ENCODE measurements around the gene WNT9A. TPM values are rescaled to one million over a fixed set of nuclear protein-coding genes. Genes with fewer than 3 reads are reported as not detected.

WNT9A gene
- total RNA-seq, 6 donors from 2014 or later = 4.2 to 15.5 (median 10.9) TPM

DNA sequence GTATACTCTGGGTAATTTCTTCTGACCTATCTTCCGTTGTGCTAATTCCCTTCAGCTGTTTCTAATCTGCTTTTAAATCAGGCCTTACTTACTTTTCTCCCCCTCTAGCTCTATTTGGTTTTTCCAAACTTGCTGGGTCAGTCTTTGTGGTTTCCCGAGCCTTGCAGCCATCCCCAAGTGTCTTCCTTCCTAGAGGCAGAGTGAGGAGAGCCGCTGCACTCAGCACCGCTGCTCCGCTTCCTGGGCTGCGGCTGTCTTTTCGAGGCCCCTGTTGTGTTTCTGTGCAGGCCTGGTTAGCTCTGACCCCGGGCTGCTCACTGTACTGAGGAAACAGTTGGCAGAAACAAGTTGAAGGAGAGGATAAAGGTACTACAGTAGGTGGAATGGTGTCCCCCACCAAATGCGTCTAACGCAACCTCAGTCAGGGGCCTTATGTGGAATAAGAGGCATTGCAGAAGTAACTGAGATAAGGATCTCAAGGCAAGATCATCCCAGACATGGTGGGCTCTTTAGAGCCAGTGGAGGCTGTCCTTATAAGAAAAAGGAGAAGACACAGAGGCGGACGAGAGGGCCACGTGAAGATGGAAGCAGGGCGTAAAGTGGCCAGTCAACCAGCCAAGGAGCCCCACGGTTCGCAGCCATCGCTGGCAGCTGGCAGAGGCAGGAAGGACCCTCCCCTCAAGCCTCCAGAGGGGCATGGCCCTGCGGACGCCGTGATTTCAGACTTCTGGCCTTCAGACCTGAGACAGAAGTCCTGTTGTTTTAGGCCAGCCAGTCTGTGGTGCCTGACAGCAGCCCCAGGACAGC lies 10.5 kb downstream of the WNT9A start:
- TF ChIP-seq, protein P1, sequence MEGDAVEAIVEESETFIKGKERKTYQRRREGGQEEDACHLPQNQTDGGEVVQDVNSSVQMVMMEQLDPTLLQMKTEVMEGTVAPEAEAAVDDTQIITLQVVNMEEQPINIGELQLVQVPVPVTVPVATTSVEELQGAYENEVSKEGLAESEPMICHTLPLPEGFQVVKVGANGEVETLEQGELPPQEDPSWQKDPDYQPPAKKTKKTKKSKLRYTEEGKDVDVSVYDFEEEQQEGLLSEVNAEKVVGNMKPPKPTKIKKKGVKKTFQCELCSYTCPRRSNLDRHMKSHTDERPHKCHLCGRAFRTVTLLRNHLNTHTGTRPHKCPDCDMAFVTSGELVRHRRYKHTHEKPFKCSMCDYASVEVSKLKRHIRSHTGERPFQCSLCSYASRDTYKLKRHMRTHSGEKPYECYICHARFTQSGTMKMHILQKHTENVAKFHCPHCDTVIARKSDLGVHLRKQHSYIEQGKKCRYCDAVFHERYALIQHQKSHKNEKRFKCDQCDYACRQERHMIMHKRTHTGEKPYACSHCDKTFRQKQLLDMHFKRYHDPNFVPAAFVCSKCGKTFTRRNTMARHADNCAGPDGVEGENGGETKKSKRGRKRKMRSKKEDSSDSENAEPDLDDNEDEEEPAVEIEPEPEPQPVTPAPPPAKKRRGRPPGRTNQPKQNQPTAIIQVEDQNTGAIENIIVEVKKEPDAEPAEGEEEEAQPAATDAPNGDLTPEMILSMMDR (IDR thresholded peaks at IDR 0.05) = no peak
- TF ChIP-seq POLR2AphosphoS5 (IDR thresholded peaks at IDR 0.05) = no peak
- TF ChIP-seq EP300 (IDR thresholded peaks at IDR 0.05) = no peak
- no peak for TF ChIP-seq POLR2A (IDR thresholded peaks at IDR 0.05)
- 63 to 80% methylated on average over 20 of the region's 20 CpGs for WGBS, 2 donors
- Histone ChIP-seq H3K4me3 (no peak overlapping the region), H3K4me1 (no peaks in the 10 kb centered on the region), H3K27me3 (no peaks in the 10 kb centered on the region), H3K27ac (no peak overlapping the region), H3K36me3 (no peaks in the 10 kb centered on the region), H3K9me3 (no peaks in the 10 kb centered on the region)
- no peak for DNase-seq
- ATAC-seq (ENCODE audit: low FRiP score in 2 of 2) = no peak

DNA sequence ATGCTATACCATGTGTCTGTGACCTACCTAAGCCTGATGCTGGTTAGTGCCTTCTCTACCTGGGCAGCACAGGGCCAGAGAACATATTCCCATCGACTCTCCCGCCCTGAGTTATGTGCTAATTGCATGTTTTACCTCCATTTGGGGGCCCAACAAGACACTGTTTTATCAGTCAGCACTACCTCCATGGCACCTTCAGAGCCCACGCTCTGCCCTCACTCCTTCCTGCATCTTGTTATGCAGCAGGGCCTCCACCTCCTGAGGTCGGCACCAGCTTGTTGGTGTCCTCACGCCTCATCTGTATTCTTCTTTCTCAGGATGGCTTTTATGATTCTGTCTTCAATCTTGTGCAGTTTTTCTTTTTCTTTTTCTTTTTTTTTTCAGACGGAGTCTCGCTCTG lies 11.9 kb downstream of the WNT9A start:
- no peaks in the 10 kb centered on the region for H3K36me3 ChIP-seq
- WGBS, 2 donors = 94% methylated on average over 7 of the region's 7 CpGs
- no peak for DNase-seq
- ATAC-seq (ENCODE audit: low FRiP score in 2 of 2) = no peak
- H3K27ac ChIP-seq = no peak overlapping the region
- H3K4me3 ChIP-seq = no peak overlapping the region
- no peaks in the 10 kb centered on the region for H3K27me3 ChIP-seq
- no peaks in the 10 kb centered on the region for H3K9me3 ChIP-seq
- no peaks in the 10 kb centered on the region for H3K4me1 ChIP-seq
- no peak for TF ChIP-seq POLR2A (IDR thresholded peaks at IDR 0.05)
- no peak for TF ChIP-seq EP300 (IDR thresholded peaks at IDR 0.05)
- TF ChIP-seq POLR2AphosphoS5 (IDR thresholded peaks at IDR 0.05) = no peak
- TF ChIP-seq, protein P1 (IDR thresholded peaks at IDR 0.05) = no peak

- ATAC-seq (ENCODE audit: low FRiP score in 2 of 2) (peak; percentile 54 to 92), DNase-seq (no peak)
- WGBS, 2 donors = 58 to 62% methylated on average over 5 of the region's 5 CpGs
- TF ChIP-seq, protein P1 (IDR thresholded peaks at IDR 0.05) = no peak
- TF ChIP-seq POLR2A (IDR thresholded peaks at IDR 0.05) = no peak
- Histone ChIP-seq H3K27me3 (no peaks in the 10 kb centered on the region), H3K4me3 (no peak overlapping the region), H3K4me1 (no peaks in the 10 kb centered on the region), H3K9me3 (no peaks in the 10 kb centered on the region), H3K27ac (peak overlapping the region in 2 of 4 donors; percentile 17 to 55), H3K36me3 (no peaks in the 10 kb centered on the region)
These were observed 13.0 kb downstream of the WNT9A start for GRCh38 chr1:227934476-227935313.

DNA sequence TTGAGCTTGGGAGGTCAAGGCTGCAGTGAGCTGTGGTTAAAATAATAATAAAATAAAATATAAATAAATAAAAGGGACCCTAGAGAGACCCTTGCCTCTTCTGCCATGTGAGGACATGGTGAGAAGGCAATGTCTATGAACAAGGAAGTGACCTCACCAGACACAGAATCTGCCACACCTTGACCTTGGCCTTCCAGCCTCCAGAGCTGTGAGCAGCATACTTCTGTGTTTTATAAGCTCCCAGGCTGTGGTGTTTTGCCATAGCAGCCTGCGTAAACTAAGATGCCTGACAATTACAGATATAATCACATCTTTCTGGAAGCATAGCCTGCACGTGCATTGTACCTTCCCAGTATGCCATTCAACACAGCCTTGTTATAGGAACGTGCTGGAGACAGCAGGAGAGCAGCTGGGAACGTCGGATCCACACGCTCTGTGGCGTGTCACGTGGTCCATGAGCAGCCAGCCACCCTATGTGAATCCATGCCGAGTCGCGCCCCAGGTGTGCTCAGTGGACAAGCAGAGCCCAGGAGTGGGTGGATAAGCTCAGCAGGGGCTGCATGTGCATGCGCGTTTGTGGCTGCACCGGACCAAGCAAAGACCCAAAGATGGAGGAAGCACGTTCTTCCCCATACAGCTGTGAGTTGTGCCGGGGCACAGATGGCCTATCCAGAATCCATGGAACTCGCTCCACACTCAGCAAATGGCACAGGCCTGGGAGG lies 17.8 kb downstream of the WNT9A start:
- Histone ChIP-seq H3K27me3 (no peaks in the 10 kb centered on the region), H3K9me3 (no peaks in the 10 kb centered on the region), H3K36me3 (no peaks in the 10 kb centered on the region), H3K27ac (no peak overlapping the region), H3K4me1 (no peaks in the 10 kb centered on the region), H3K4me3 (no peak overlapping the region)
- 90 to 93% methylated on average over 13 to 17 of the region's 17 CpGs for WGBS, 2 donors
- TF ChIP-seq, protein P1 (IDR thresholded peaks at IDR 0.05) = no peak
- no peak for TF ChIP-seq POLR2AphosphoS5 (IDR thresholded peaks at IDR 0.05)
- TF ChIP-seq POLR2A (IDR thresholded peaks at IDR 0.05) = no peak
- TF ChIP-seq EP300 (IDR thresholded peaks at IDR 0.05) = no peak
- no peak for ATAC-seq (ENCODE audit: low FRiP score in 2 of 2)
- no peak for DNase-seq

Measured in upper lobe of left lung (tissue), 6 donors.